ENCODE data around the gene FAIM2.
A peak's percentile ranks its signal among the peaks of the same experiment; 100 is the strongest.
"Not testable (repeated sequence)": the region's sequence is repeated elsewhere in the genome, so short reads cannot be mapped to it uniquely, and the experiment has no call there.

Gene FAIM2

GRCh38 chr12:49892732-49893317 lies 10.9 kb downstream of the FAIM2 start:
- no peak for DNase-seq

GRCh38 chr12:49892084-49892731 lies 11.5 kb downstream of the FAIM2 start:
- DNase-seq = peak; percentile 54

DNA sequence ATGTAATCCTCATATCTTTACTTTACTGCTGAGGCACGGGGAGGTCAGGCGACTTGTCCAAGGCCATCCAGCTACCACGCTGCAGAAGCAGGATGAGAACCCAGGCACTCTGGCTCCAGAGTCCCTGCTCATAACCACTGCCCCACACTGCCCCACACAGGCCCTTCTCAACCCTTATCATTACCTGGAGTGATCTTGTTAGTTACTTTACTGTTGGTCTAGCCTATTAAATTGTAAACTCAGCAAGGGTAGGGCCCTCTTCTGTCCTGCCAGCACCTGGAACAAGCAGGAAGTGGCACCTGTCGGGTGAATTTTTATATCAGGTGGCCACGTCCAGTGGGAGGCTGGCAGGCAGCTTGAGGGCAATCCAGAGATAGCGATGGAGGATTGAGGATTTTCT lies 12.2 kb downstream of the FAIM2 start:
- no peak for DNase-seq

- DNase-seq = no peak
Observed at GRCh38 chr12:49891012-49891411, 12.7 kb downstream of the FAIM2 start.

DNA sequence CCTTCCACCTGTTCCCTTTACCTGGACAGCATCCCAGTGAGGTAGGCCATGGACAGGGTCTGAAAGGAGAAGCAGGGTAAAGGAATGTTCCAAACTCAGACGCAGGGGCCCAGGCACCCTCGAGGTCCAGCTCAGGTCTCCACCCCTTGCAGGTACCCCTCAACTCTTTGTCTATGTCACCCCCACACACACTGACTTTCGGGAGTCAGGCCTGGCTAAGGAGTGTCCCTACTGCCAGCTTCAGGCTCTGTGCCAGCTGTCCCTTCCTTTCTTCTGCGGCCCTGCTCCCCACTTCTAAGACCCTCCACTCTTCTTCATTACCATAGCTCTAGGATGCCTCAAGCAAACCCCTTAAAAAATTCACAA lies 13.6 kb downstream of the FAIM2 start:
- no peak for DNase-seq

- DNase-seq = no peak
Observed at GRCh38 chr12:49889361-49890095, 14.2 kb downstream of the FAIM2 start.

DNA sequence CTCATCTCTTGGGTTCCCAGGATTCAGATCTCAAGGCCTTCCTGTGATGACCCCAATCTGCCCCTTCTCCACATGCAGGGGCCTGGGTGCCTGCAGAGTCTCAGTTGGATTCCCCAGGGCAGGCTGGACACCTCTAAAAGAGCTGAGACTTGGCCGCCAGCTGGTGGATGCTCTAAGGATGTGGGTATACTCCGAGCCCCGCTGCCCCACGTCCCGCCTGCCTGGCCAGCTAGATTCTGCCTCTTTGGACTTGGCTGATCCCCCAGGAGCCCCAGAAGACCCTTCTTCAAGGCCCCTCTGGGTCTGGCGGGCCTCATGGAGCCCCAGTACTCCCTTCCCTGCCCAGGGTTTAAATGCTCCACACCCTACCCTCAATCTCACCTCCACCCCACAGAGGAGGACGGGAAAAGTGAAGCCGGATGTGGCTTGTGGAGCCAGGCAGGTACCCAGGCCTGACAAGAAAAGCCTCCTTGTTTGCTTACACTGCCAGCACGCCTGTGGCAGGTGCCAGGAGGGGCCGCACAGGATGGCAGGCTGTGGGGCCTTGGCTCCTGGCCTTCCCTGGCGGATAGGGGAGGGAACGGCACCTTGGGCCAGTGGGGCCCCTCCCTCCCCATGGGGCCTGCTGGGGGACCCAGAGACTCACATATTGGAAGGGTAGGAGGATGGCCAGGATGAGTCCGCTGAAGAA lies 15.1 kb downstream of the FAIM2 start:
- no peak for DNase-seq

DNA sequence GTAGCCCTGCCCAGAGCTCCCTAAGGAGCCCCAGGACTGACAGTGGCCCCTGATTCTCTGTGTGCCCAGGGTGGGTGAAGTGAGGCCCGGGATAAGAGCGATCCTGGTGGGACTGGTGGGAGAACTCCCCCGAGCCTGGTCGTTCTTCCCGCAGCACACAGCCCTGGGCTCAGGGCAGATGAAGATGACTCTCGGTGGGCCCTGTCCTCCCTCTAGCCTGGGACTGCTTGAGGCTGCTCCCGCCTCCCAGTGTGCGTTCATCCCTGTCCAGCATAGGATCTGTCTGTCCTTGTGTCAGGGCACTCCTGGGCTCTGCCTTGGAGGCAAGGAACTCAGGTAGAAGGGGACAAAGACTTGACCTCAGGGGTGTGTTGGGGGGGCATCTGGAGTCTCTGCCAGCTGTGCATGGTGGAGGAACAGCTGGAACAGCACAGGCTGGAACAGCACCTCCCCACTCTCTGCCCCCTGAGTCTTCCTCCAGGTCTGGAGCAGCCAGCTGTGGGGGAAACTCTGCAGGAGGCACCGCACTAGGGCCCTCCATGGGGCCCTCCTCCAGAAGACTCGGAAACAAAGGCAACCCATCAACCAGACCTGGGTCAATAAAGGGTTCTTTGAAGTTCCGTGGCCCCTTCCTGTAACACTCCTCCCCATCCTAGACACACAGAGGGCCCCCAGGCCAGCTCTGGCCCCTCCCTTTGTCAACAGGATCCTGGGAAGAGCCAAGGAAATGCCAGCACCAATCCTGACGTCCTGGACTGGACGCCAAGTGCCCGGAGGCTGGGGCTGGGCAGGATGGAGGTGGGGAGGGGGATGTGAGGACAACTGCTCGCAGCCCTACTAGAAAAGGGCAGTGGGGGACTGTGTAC lies 15.9 kb downstream of the FAIM2 start:
- no peak for DNase-seq

- DNase-seq = no peak
Observed at GRCh38 chr12:49887091-49887490, 16.6 kb downstream of the FAIM2 start.

DNA sequence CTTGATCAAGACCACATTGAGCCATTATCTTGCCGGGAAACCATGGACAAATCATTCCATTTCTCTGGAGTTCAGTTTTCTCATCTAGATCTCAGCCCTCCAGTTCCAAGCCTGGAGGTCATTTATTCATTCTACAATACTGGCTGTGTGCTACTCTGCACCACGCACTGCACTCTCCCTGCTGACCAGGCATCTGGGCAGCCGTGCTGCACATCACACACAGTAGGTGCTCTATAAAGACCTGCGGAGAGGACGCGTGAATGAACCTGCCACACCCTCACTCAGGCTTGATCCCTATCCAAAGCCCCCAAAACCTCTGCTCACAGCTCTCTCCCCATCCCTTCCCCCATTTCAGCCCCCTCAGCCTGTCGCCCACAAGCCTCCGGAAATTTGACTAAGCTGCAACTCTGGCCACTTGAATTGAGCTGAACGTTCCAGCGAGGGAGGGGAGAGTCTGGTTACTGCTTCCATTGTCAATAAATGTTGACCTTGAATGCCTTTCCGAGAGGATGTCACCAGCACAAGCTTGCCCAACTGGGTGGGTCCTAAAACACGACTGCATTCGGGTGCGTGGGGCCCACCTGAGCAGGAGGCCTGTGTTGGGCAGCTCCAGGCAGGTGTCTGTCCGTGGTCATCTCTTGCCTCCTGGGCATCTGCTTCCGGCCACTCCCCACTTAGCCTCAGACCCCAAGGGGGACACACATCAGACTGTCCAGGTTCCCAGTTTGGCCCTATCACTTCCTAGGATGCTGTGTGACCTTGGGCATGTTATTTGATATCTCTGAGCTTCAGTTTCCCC lies 17.8 kb downstream of the FAIM2 start:
- DNase-seq = no peak

GRCh38 chr12:49885118-49885517 lies 18.6 kb downstream of the FAIM2 start:
- no peak for DNase-seq

DNA sequence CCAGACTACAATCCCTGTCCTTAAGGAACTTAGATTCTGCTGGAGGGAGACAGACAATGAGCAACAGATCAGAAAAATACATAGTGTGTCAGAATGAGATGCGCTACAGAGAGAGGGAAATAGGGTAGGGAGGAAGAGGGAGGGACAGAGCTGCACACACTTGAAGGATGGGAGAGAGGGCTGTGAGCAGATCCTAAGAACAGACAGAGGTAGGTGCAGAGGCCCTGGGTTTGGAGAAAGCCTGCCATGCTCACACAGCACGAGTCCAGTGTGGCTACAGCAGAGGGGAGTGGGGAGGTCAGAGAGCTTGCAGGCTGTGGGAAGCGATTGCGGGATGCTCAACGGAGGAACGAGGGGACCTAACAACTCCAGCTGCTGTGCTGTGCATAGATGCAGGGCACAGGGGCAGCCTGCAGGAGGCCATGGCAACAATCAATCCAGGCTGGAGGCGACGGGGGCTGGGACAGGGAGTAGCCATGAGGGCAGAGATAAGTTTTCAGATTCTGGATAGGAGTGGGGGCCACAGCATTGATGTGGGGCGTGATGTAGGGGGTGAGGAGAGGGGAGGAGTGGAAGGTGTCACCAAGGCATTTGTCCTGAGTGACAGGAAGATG lies 20.7 kb downstream of the FAIM2 start:
- no peak for DNase-seq

DNA sequence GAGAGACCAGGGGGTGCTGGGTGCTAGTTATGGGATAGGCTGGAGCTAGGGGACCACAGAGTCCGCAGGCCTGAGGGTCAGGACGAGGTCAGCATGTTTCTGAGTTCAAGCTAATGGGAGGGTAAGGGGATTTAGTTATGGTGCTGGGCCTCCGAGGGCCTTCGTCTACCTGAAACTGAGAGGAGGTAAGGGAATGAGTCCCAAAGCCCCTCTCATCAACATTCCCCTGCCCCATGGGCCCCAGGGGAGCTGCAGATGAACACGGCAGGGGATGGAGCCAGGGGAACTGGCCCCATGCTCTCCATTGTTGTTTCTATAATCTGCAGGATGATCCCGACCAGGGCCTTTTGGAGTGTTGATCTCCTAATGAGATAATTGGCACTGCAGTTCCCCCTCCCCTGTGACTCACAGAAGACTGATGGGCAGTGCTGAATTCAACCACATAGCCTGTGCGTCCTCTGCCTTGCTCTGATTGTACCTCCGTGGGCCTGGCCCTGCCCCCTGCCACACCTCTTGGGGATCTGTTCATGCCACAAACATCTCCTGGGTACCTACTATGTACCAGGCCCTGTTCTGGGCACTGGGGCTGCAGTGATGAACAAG lies 21.4 kb downstream of the FAIM2 start:
- DNase-seq = no peak

GRCh38 chr12:49881415-49882247 lies 22.1 kb downstream of the FAIM2 start:
- DNase-seq = no peak

- no peak for DNase-seq
Observed at GRCh38 chr12:49880756-49881414, 22.8 kb downstream of the FAIM2 start.

DNA sequence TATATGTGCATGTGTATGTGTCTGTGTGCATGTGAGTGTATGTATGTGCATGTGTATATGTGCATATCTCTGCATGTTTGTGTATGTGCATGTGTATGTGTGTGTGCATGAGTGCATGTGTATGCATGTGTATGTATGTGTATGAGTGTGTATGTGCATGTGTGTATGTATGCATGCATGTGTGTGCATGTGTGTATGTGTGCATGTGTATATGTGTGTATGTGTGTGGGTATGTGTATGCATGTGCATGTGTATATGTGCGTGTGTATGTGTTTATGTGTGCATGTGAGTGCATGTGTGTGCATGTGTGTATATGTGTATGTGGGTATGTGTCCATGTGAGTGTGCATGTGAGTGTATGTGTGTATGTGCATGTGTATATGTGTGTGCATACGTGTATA lies 24.6 kb downstream of the FAIM2 start:
- DNase-seq = not testable (repeated sequence)

GRCh38 chr12:49878021-49878420 lies 25.7 kb downstream of the FAIM2 start:
- DNase-seq = no peak

DNA sequence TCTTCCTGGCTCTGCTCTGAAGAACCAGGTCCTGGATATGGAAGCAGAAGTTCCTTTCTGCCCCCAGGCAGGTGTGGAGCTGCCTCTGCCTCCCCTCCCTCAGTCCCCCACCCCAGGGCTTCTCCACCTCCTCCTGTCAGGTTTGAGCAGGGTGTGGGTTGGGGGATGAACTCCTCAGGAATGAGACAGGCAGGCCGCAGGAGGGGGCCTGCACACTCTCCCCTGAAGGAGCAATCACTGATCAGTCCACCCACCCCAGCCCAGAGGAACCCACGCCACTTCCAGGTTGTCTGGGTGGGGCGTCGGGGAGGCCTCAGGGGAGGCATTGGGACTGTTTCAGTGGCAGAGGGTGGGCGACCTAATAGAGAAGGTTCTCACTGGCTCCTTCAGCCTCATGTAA lies 26.6 kb downstream of the FAIM2 start:
- DNase-seq = no peak

GRCh38 chr12:49876070-49876469 lies 27.6 kb downstream of the FAIM2 start:
- no peak for DNase-seq

Data from OCI-M1 (cell line).